ENCODE results near the gene NOS1AP.

GRCh38 chr1:162175379-162176081 is 106.0 kb downstream of the NOS1AP start:
- no peak for TF ChIP-seq CTCF (conservative IDR thresholded peaks at IDR 0.05)
- no peak for TF ChIP-seq ZFX (IDR thresholded peaks at IDR 0.05)

Data from C4-2B (cell line).